OCI-LY1 (cell line): ENCODE measurements around the gene IPO13.

Source experiments
- EZH2 ChIP-seq: fragments of 200-600 bp; sonication (generic), shearing (Covaris generic); IDR thresholded peaks from 2 replicates; pipeline ENCODE4 v1.8.0; 2017; ENCODE audit warnings: borderline replicate concordance, mixed run types, mild to moderate bottlenecking, antibody characterized with exemption, low read length, moderate library complexity, mixed read lengths
- TF ChIP-seq, protein P1 (sequence below): fragments of 200-600 bp; sonication (generic), shearing (Covaris generic); IDR thresholded peaks from 2 replicates; pipeline ENCODE4 v1.5.1; 2017; ENCODE audit warnings: mild to moderate bottlenecking, antibody characterized with exemption, low read length, moderate library complexity, mixed read lengths

DNA sequence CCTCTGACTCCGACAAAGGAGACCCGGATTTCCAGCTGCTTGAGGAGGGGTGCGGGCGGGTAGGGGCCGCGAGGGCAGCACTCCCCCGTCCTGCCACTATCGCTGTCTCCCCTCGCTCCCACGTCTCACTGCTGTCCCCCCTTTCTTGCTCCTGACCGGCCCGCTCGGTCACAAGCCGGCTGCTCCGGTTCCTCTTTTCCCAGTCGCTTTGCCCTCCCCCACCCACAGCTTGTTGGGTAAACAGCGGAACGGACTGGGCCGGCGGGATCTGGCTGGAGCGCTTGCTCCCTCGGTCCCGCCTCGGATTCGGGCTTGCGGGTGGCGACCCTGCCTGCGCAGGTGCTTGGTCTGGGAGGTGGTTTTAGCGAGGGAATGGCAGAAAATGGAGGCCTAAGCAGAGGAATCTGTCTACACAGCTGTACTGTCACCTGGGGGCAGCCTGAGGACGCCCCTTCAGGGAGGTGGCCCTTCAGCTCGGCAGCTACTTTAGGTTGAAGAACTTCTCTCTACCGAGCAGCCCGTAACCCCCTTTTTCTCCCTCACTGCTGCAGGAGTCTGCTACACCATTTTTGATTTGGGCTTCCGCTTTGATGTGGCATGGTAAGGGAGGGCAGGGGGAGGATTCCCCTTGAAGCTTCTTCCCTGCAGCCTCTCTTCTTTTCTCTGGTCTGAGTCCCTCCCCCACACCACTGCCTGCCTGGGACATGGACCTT is 28.7 kb downstream of the IPO13 start:
- TF ChIP-seq, protein P1, sequence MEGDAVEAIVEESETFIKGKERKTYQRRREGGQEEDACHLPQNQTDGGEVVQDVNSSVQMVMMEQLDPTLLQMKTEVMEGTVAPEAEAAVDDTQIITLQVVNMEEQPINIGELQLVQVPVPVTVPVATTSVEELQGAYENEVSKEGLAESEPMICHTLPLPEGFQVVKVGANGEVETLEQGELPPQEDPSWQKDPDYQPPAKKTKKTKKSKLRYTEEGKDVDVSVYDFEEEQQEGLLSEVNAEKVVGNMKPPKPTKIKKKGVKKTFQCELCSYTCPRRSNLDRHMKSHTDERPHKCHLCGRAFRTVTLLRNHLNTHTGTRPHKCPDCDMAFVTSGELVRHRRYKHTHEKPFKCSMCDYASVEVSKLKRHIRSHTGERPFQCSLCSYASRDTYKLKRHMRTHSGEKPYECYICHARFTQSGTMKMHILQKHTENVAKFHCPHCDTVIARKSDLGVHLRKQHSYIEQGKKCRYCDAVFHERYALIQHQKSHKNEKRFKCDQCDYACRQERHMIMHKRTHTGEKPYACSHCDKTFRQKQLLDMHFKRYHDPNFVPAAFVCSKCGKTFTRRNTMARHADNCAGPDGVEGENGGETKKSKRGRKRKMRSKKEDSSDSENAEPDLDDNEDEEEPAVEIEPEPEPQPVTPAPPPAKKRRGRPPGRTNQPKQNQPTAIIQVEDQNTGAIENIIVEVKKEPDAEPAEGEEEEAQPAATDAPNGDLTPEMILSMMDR = no peak
- TF ChIP-seq EZH2 = no peak
